Middle frontal gyrus (tissue), 1 donor: ENCODE results near the gene METTL26.

Experiments used
- DNase-seq: peaks from one replicate; pipeline ENCODE4 v3.0.0-alpha.2; 2015; ENCODE audit warnings: low spot score; ENCODE audit errors: extremely low spot score

The METTL26 gene

GRCh38 chr16:638836-639235 lies 2.7 kb upstream of the METTL26 start:
- no peak for DNase-seq

DNA sequence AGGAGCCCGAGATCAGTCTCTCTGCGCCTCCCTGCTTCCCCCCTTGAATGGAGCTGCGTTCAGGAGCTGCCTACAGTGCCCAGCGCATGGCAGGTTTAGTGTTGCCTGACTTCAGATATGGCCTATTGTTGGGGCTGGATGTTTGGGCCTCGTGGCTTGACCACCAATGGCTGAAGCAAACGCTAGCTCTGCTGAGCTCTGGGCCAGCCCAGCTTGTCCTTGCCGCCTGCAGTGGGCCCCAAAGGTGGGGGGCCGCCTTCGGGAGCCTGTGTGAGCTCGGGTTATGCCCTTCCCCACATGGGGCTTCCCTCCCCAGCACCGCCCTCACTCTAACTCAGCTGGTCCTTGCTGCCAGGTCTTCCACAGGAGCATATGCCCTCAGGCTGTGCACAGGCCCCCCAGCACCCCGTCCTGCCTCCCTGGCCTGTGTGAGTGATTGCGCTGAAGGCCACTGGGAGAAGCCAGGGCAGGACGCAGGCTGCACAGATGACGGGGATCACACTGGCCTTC lies 2.0 kb upstream of the METTL26 start:
- DNase-seq: no peak

GRCh38 chr16:637081-638018 lies 1.2 kb upstream of the METTL26 start:
- no peak for DNase-seq

DNA sequence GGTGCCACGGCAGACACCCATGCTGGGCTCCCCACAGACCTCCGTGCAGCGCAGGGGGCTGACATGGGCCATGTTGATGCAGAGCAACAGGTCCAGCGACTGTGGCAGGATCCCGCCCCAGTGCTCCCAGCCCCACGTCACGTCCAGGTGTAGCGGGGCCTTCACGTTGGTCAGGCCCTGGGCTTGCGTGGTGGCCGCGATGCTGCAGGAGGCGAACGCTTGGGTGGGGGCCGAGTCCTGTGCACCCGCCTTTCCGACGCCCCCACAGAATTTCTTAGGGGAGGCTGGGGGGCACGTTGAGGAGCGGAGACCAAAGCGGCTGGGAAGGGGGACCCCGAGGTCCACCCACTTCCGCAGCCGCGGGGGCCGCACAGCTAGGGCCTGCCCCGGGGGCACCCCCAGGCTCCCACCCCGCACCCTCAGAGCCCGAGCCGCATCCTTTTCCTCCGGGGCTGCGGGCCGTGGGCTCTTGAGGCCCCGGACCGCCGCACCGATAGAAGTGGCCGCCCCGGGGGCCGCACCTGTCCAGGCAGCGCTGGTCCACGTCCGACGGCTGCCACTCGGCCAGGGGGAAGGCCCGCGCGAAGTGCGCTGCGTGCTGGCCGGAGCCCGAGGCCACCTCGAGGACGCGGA lies 416 bp downstream of the METTL26 start:
- no peak for DNase-seq

DNA sequence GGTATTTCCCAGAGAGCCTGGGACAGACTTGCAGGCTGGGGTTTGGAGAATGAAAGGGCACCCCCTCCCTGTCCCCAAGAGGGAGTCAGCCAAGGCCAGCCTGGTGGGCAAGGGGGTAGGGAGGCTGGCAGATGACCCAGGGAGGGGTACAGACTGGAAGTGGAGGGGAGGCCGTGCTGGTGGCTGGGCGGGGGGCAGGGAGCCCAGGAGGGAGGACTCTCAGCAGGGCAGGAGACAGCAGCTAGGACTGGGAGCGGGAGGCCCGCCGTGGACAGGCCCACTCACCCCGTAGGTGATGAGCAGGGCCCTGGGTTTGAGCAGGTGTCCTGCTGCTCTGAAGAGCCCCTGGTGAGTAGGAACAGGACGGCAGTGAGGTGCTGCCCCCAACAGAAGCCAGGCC lies 1.1 kb downstream of the METTL26 start:
- DNase-seq: no peak

- no peak for DNase-seq
Observed at GRCh38 chr16:634051-634670, 1.9 kb downstream of the METTL26 start.

DNA sequence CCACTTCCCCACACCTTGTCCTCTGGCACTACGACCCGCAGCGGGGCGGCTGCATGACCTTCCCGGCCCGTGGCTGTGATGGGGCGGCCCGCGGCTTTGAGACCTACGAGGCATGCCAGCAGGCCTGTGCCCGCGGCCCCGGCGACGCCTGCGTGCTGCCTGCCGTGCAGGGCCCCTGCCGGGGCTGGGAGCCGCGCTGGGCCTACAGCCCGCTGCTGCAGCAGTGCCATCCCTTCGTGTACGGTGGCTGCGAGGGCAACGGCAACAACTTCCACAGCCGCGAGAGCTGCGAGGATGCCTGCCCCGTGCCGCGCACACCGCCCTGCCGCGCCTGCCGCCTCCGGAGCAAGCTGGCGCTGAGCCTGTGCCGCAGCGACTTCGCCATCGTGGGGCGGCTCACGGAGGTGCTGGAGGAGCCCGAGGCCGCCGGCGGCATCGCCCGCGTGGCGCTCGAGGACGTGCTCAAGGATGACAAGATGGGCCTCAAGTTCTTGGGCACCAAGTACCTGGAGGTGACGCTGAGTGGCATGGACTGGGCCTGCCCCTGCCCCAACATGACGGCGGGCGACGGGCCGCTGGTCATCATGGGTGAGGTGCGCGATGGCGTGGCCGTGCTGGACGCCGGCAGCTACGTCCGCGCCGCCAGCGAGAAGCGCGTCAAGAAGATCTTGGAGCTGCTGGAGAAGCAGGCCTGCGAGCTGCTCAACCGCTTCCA lies 2.6 kb downstream of the METTL26 start:
- DNase-seq: no peak

DNA sequence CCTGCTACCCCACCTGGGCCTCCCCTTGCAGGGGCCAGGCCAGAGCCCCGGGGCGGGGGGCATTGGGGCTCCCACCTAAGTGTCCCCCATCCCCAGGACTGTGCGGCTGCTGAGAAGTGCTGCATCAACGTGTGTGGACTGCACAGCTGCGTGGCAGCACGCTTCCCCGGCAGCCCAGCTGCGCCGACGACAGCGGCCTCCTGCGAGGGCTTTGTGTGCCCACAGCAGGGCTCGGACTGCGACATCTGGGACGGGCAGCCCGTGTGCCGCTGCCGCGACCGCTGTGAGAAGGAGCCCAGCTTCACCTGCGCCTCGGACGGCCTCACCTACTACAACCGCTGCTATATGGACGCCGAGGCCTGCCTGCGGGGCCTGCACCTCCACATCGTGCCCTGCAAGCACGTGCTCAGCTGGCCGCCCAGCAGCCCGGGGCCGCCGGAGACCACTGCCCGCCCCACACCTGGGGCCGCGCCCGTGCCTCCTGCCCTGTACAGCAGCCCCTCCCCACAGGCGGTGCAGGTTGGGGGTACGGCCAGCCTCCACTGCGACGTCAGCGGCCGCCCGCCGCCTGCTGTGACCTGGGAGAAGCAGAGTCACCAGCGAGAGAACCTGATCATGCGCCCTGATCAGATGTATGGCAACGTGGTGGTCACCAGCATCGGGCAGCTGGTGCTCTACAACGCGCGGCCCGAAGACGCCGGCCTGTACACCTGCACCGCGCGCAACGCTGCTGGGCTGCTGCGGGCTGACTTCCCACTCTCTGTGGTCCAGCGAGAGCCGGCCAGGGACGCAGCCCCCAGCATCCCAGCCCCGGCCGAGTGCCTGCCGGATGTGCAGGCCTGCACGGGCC lies 3.4 kb downstream of the METTL26 start:
- no peak for DNase-seq

GRCh38 chr16:631808-632358 lies 4.2 kb downstream of the METTL26 start:
- no peak for DNase-seq

DNA sequence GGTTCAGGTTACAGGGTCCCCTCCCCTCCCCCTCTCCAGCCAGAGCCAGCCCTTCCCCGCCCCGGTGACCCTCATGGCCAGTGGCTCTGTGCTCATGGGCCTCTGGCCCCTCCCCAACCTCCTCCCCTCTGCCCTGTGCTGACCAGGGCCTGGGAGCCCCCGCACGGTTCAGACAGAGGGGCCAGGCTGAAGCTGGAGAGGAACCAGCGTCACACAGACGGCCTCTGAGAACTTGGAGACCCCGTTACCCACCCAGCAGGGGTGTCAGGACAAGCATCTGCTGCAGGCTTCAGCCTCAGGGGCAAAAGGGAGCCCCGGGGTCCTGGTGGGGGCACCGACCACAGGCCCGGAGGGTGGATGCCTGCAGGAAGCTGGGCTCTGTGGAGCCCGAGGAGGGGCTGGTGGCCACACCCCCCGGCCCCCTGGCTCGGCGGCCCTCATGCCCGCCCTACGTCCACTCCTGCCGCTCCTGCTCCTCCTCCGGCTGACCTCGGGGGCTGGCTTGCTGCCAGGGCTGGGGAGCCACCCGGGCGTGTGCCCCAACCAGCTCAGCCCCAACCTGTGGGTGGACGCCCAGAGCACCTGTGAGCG lies 5.2 kb downstream of the METTL26 start, which contains the start of gene WFIKKN1:
Gene WFIKKN1, plus strand, starts transcription at position 171 of the 591 bp plus-strand sequence. Its CDS starts 269 bp downstream, at position 440.
- no peak for DNase-seq

GRCh38 chr16:630249-630814 lies 5.8 kb downstream of the METTL26 start:
- no peak for DNase-seq

- no peak for DNase-seq
Observed at GRCh38 chr16:629833-630248, 6.3 kb downstream of the METTL26 start.

DNA sequence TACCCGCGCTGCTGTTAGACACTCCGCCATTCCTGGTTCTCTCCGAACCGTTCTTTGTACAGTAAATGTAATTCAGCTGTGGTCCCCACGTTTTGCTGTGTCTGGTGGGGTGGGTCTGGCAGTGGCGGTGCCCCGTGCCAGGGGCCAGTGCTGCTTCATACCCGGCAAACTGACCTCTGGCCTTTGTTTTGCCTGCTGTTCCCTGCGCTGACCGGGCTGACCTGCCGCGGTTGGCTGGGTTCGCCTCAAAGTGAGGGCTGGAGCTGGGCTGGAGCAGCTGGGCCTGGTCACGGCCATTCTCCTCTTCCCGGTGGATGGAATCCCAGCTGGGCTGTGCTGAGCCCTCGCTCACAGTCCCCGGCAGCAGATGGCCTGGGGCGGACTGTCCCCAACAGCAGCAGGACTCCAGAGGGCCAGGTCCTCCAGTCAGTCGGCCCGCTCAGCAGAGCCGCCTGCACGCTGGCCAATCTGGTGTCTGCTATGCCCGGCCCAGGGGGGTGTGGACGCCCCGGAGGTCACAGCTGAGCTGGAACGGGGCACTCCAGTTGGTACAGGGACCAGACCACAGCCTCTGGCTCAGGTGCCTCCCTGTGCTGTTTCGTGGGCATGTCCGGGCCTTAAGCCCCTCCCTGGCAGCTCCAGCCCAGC lies 6.8 kb downstream of the METTL26 start:
- no peak for DNase-seq

GRCh38 chr16:628321-629061 lies 7.6 kb downstream of the METTL26 start:
- DNase-seq: no peak

DNA sequence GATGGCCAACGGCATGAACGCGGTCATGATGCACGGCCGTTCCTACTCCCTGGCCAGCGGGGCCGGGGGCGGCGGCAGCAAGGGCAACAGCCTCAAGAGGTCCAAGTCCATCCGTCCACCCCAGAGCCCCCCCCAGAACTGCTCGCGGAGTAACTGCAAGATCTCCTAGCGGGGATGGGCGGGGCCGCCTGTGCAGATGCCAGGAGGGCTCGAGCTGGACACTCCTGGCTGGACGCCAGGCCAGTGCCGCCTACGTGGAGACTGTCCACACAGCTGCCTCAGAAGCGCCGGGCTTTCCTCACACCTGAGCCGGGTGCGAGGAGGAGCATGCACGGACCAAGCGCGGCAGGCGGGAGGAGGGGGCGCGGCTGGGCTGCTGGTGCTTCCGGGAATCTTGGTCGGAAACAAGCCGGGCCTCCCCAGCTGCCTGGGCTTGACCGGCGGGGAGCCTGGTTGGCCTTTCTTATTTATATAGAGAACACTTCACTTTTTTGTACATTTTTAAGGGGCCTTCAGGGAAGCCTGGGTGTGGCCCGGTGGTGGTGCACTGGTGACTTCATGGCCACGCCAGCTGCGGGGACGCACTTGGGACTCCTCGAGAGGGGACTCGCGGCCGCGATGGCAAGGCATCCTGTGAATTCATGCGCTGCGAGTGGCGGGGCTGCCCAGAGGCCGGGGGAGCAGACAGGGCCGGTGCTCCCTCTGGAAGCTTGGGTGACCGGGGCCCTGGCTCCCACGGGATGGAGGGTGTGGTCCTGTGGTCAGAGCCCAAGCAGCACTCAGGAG lies 8.5 kb downstream of the METTL26 start:
- DNase-seq: no peak

GRCh38 chr16:626787-627453 lies 9.2 kb downstream of the METTL26 start:
- peak; percentile 33 for DNase-seq
